GM19099 (cell line): ENCODE results near the gene SMIM8.

Experiments
- POLR2A ChIP-seq: IDR thresholded peaks from 3 replicates; pipeline ENCODE4 v1.6.1; 2011; ENCODE audit warnings: low read depth; ENCODE audit not compliant: insufficient read length; ENCODE audit errors: extremely low read depth

The SMIM8 gene

GRCh38 chr6:87333033-87333432, 10.6 kb downstream of the SMIM8 start:
- TF ChIP-seq POLR2A, result no peak

GRCh38 chr6:87333591-87334181, 11.3 kb downstream of the SMIM8 start:
- no peak for TF ChIP-seq POLR2A

DNA sequence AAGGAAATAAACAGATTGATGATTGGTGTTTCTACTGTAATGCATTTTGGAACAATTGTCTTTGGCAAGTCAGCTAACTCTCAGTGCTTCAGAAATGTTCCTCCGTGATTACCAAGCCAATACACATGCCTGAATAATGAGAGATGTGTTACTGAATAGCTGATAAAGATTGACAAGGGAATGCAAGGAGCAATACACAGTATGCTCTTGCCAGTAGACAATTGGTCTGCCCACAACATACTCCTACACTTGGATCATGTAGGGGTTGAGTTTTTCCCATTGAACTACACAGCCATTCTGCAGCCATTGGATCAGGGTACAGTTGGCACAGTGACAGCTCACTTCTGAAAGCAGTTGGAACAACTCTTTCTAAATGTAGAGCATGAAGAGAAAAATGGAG, 12.3 kb downstream of the SMIM8 start:
- TF ChIP-seq POLR2A, result no peak

GRCh38 chr6:87336367-87336766, 14.0 kb downstream of the SMIM8 start:
- TF ChIP-seq POLR2A, result no peak

GRCh38 chr6:87340230-87340629, 17.8 kb downstream of the SMIM8 start:
- no peak for TF ChIP-seq POLR2A

GRCh38 chr6:87341158-87341557, 18.8 kb downstream of the SMIM8 start:
- no peak for TF ChIP-seq POLR2A

- TF ChIP-seq POLR2A, result no peak
These were observed 19.5 kb downstream of the SMIM8 start for GRCh38 chr6:87341899-87342298.

DNA sequence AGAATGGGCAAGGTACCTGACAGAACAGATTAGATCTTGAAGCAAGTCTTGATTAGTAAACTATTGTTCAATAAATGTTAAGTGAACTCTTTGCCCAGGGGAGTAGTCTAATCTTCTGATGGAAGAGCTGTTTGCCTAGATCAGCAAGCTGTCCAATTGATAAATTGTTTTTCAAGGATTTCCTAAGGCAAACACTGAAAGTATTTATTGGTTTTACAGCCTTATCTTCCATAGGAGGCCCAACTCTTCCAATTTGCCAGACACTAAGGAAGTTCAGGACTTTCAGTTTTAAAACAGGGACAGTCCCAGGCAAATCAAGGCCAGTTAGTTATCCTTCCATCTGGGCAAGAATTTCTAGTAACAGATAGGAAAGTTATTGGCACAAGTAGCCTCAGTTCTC, 20.4 kb downstream of the SMIM8 start:
- TF ChIP-seq POLR2A, result no peak

GRCh38 chr6:87344731-87345130, 22.3 kb downstream of the SMIM8 start, which contains the start of gene C6orf163:
C6orf163 (plus strand) TSS chr6:87344813; CDS start chr6:87345100, 287 bp downstream.
- no peak for TF ChIP-seq POLR2A

DNA sequence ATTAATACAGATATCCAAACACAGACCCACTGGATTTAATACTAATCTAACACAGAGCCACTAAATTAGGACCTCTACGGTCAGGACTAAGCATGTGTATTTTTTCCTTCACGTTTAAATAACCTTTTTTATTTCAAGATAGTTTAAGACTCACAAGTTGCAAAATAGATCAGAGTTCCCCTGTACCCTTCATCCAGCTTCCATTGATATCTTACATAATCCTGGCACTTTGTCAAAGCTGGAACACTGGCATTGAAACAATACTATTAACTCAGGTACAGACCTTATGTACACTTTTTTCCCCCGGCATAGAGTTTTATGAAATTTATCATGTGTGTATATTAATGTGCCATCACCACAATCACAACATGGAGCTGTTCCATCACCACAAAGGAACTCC, 24.3 kb downstream of the SMIM8 start:
- no peak for TF ChIP-seq POLR2A

- no peak for TF ChIP-seq POLR2A
These were observed 27.5 kb downstream of the SMIM8 start for GRCh38 chr6:87349896-87350295.

DNA sequence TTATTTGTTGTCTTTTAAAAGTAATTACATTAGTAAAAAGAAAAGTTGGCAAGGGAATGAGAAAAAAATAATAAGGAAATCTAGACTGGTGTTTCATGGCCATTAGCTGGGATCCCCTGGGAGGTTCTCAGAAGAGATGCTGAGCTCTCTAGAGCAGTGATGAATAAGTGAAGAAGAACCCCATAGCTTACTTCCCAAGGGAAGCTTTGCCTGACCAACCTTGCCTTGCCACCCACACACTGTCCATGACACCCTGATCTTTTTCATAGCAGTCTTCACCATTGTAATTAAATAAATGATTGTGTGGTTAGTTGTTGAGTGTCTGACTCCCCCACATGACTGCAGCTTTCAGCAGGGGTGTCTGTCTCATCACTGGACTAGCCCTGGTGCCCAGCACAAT, 28.1 kb downstream of the SMIM8 start:
- TF ChIP-seq POLR2A, result no peak

- TF ChIP-seq POLR2A, result no peak
These were observed 29.2 kb downstream of the SMIM8 start for GRCh38 chr6:87351583-87351982.

GRCh38 chr6:87356181-87356580, 33.8 kb downstream of the SMIM8 start:
- no peak for TF ChIP-seq POLR2A

- TF ChIP-seq POLR2A, result no peak
These were observed 35.2 kb downstream of the SMIM8 start for GRCh38 chr6:87357479-87358196.

DNA sequence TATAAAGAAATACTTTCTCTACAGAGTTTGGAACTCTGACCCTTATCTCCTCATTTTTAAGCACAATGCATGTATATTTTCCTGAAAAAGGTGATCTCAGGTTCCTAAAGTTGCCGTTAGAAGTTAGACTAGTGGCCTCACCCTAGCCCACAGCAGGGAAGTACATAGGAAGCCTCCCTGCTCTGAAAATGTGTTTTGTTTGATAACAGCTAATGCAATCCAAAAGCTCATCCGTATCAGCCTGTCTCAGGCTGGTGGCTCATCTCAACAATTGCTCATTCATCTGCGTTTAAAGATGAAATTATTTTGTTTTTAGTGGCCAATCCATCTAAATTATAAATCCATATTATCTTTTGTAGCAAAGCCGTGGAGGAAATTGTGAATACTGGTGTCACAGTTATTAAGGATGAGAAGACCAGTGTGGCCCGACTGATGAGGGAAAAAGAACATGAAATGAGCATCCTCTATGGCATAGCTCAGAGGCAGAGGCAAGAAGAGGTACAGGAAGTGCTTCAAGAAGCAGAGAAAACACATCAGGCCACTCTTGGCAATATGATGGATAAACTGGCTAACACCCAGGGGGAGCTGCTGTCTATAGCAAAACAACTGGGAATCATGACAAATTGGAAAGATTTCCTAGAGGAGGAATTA, 42.3 kb downstream of the SMIM8 start:
- TF ChIP-seq POLR2A, result no peak
